Progenitor cell of endocrine pancreas (in vitro differentiated cells): ENCODE results near the gene NCOA1. TPM values are rescaled to one million over a fixed set of nuclear protein-coding genes. Genes with fewer than 3 reads are reported as not detected.

ENCODE experiments used
- DNase-seq: peaks from one replicate; pipeline ENCODE4 v3.0.0; 2021; ENCODE audit warnings: low spot score; ENCODE audit not compliant: unreplicated experiment
- H3K27ac Mint-ChIP-seq: 2 replicates; pipeline ENCODE4 v1.8.0; 2021; ENCODE audit warnings: mild to moderate bottlenecking, moderate library complexity, mixed read lengths
- H3K27me3 Mint-ChIP-seq: 2 replicates; pipeline ENCODE4 v1.8.0; 2021; ENCODE audit warnings: mixed read lengths
- H3K36me3 Mint-ChIP-seq: 2 replicates; pipeline ENCODE4 v1.8.0; 2022; ENCODE audit warnings: mixed read lengths; ENCODE audit not compliant: insufficient read depth
- H3K4me1 Mint-ChIP-seq: 2 replicates; pipeline ENCODE4 v1.8.0; 2021; ENCODE audit warnings: low read depth, mixed read lengths
- H3K4me3 Mint-ChIP-seq: 2 replicates; pipeline ENCODE4 v1.8.0; 2021; ENCODE audit warnings: low read depth, mild to moderate bottlenecking, moderate library complexity, mixed read lengths
- H3K9me3 Mint-ChIP-seq: 2 replicates; pipeline ENCODE4 v1.8.0; 2021; ENCODE audit warnings: low read depth, mixed read lengths
- CTCF ChIP-seq: fragments of 200-600 bp; sonication (generic); IDR thresholded peaks from one replicate; pipeline ENCODE4 v1.5.0; 2021; ENCODE audit warnings: antibody characterized with exemption, mild to moderate bottlenecking; ENCODE audit not compliant: unreplicated experiment
- total RNA-seq: library from RNA; stranded (reverse); gene quantifications from 2 replicates; pipeline ENCODE4 v1.2.1, GENCODE V29; 2021

NCOA1 gene
- total RNA-seq, 1 donor from 2014 or later, result 32.3 TPM

- Mint-ChIP-seq H3K9me3 (peaks cover 5% of the 10 kb centered on the region), H3K36me3 (peaks cover 22% of the 10 kb centered on the region), H3K4me3 (no peak overlapping the region), H3K4me1 (peaks cover 3% of the 10 kb centered on the region), H3K27me3 (no peaks in the 10 kb centered on the region), H3K27ac (peak overlapping the region; percentile 21)
- no peak for DNase-seq
- TF ChIP-seq CTCF, result no peak
Observed at GRCh38 chr2:24771764-24772586, 280.9 kb downstream of the NCOA1 start.

GRCh38 chr2:24774373-24774772 lies 283.3 kb downstream of the NCOA1 start:
- H3K4me1 Mint-ChIP-seq, result peaks cover 6% of the 10 kb centered on the region
- TF ChIP-seq CTCF, result no peak
- no peak overlapping the region for H3K4me3 Mint-ChIP-seq
- DNase-seq, result no peak
- H3K36me3 Mint-ChIP-seq, result peaks cover 15% of the 10 kb centered on the region
- peaks cover 5% of the 10 kb centered on the region for H3K9me3 Mint-ChIP-seq
- no peak overlapping the region for H3K27ac Mint-ChIP-seq
- no peaks in the 10 kb centered on the region for H3K27me3 Mint-ChIP-seq

GRCh38 chr2:24779116-24779515 lies 288.1 kb downstream of the NCOA1 start:
- H3K27ac Mint-ChIP-seq, result peak overlapping the region; percentile 84
- H3K4me3 Mint-ChIP-seq, result no peak overlapping the region
- DNase-seq, result no peak
- peaks cover 3% of the 10 kb centered on the region for H3K4me1 Mint-ChIP-seq
- H3K36me3 Mint-ChIP-seq, result peaks cover 1% of the 10 kb centered on the region
- no peak for TF ChIP-seq CTCF
- no peaks in the 10 kb centered on the region for H3K27me3 Mint-ChIP-seq
- peaks cover 9% of the 10 kb centered on the region for H3K9me3 Mint-ChIP-seq

- H3K27ac Mint-ChIP-seq, result no peak overlapping the region
- peaks cover 1% of the 10 kb centered on the region for H3K36me3 Mint-ChIP-seq
- H3K9me3 Mint-ChIP-seq, result peaks cover 13% of the 10 kb centered on the region
- no peaks in the 10 kb centered on the region for H3K27me3 Mint-ChIP-seq
- no peak overlapping the region for H3K4me3 Mint-ChIP-seq
- no peak for TF ChIP-seq CTCF
- no peaks in the 10 kb centered on the region for H3K4me1 Mint-ChIP-seq
- DNase-seq, result no peak
Observed at GRCh38 chr2:24783641-24784040, 292.6 kb downstream of the NCOA1 start.

- no peak overlapping the region for H3K27ac Mint-ChIP-seq
Observed at GRCh38 chr2:24785671-24786321, 294.7 kb downstream of the NCOA1 start.

More at GRCh38 chr2:24785671-24786321, 294.7 kb downstream of the NCOA1 start:
- Mint-ChIP-seq H3K4me3 (no peak overlapping the region), H3K4me1 (no peaks in the 10 kb centered on the region), H3K36me3 (peaks cover 1% of the 10 kb centered on the region), H3K9me3 (peaks cover 10% of the 10 kb centered on the region), H3K27me3 (no peaks in the 10 kb centered on the region)
- no peak for TF ChIP-seq CTCF
- no peak for DNase-seq
